ENCODE results near the gene COX7A2L.

The COX7A2L gene

GRCh38 chr2:42317945-42318344 lies 43.1 kb downstream of the COX7A2L start:
- DNase-seq (ENCODE audit: extremely low spot score) = no peak
- TF ChIP-seq BHLHE40 (IDR thresholded peaks at IDR 0.05; ENCODE audit: borderline replicate concordance) (no peak), ZNF384 (IDR thresholded peaks at IDR 0.05) (no peak), SP1 (IDR thresholded peaks at IDR 0.05) (no peak), FOXM1 (IDR thresholded peaks at IDR 0.05; ENCODE audit: borderline replicate concordance) (no peak), HDGF (IDR thresholded peaks at IDR 0.05; ENCODE audit: borderline replicate concordance) (no peak), FOXA1 (IDR thresholded peaks at IDR 0.05) (no peak), NFRKB (IDR thresholded peaks at IDR 0.05) (no peak), LEF1 (IDR thresholded peaks at IDR 0.05; ENCODE audit: borderline replicate concordance) (no peak), TARDBP (IDR thresholded peaks at IDR 0.05) (no peak), L3MBTL2 (conservative IDR thresholded peaks at IDR 0.05) (no peak), ELF4 (IDR thresholded peaks at IDR 0.05) (no peak), SUZ12 (IDR thresholded peaks at IDR 0.05) (no peak)
- ChIA-PET CTCF (no interaction called here), POLR2A (no interaction called here)

DNA sequence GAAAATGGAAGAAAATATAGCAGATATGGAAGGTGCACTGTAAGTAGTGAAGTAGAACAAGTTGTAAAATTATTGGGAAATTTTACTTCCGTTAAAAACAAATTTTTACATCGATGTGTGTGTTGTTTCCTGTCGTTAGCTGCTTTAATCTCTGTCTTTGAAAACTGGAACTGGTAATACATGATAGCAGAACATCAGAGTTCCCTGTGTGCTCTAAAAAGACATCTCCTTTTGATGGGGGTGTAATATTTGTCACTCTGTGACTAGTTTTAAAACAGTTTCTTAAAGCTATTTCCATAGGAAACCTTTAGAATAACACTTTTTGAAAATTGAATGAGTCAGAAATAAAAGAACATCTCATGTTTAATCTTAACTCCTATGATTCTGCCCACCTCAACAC lies 43.5 kb downstream of the COX7A2L start:
- CTCF ChIA-PET = no interaction called here
- no peak for TF ChIP-seq ELF4 (IDR thresholded peaks at IDR 0.05)
- TF ChIP-seq HDGF (IDR thresholded peaks at IDR 0.05; ENCODE audit: borderline replicate concordance) = no peak
- TF ChIP-seq SP1 (IDR thresholded peaks at IDR 0.05) = no peak
- no peak for TF ChIP-seq NFRKB (IDR thresholded peaks at IDR 0.05)
- no peak for TF ChIP-seq ARNT (IDR thresholded peaks at IDR 0.05)
- TF ChIP-seq FOXM1 (IDR thresholded peaks at IDR 0.05; ENCODE audit: borderline replicate concordance) = no peak
- no peak for TF ChIP-seq CTBP1 (IDR thresholded peaks at IDR 0.05; ENCODE audit: borderline replicate concordance)
- TF ChIP-seq SUZ12 (IDR thresholded peaks at IDR 0.05) = no peak
- TF ChIP-seq ZNF384 (IDR thresholded peaks at IDR 0.05) = no peak
- TF ChIP-seq LEF1 (IDR thresholded peaks at IDR 0.05; ENCODE audit: borderline replicate concordance) = no peak
- TF ChIP-seq L3MBTL2 (conservative IDR thresholded peaks at IDR 0.05) = no peak
- no peak for TF ChIP-seq TARDBP (IDR thresholded peaks at IDR 0.05)
- TF ChIP-seq FOXK2 (IDR thresholded peaks at IDR 0.05) = no peak
- no peak for TF ChIP-seq BHLHE40 (IDR thresholded peaks at IDR 0.05; ENCODE audit: borderline replicate concordance)
- TF ChIP-seq FOXA1 (IDR thresholded peaks at IDR 0.05) = no peak
- TF ChIP-seq PKNOX1 (IDR thresholded peaks at IDR 0.05) = no peak
- POLR2A ChIA-PET = no interaction called here
- DNase-seq (ENCODE audit: extremely low spot score) = no peak

DNA sequence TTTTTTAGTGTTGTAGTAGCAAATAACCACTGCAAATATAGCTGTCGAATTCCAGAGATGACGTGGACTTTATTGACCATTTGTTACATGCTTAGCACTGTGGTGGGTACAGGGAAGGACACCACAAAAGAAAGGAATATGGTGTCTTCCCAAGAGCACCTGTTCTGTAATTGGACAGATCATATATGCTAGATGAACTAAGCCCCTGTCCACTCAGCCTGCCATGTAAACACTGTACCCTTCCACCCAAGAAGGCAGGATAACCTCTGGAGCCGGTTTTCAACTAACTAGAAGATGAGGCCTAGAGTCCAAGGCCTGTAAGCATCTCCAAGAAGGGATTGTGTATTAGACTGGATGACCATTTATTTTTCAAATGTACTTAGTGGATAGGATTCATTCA lies 44.1 kb downstream of the COX7A2L start:
- no peak for DNase-seq (ENCODE audit: extremely low spot score)
- POLR2A ChIA-PET = no interaction called here
- TF ChIP-seq PKNOX1 (IDR thresholded peaks at IDR 0.05) (no peak), ZNF384 (IDR thresholded peaks at IDR 0.05) (no peak), BHLHE40 (IDR thresholded peaks at IDR 0.05; ENCODE audit: borderline replicate concordance) (no peak), FOXK2 (IDR thresholded peaks at IDR 0.05) (no peak), HDGF (IDR thresholded peaks at IDR 0.05; ENCODE audit: borderline replicate concordance) (no peak), LEF1 (IDR thresholded peaks at IDR 0.05; ENCODE audit: borderline replicate concordance) (no peak), ELF4 (IDR thresholded peaks at IDR 0.05) (no peak), CTBP1 (IDR thresholded peaks at IDR 0.05; ENCODE audit: borderline replicate concordance) (no peak), TARDBP (IDR thresholded peaks at IDR 0.05) (no peak), SUZ12 (IDR thresholded peaks at IDR 0.05) (no peak), L3MBTL2 (conservative IDR thresholded peaks at IDR 0.05) (no peak), FOXA1 (IDR thresholded peaks at IDR 0.05) (no peak), FOXM1 (IDR thresholded peaks at IDR 0.05; ENCODE audit: borderline replicate concordance) (no peak), ARNT (IDR thresholded peaks at IDR 0.05) (no peak)
- CTCF ChIA-PET = no interaction called here

DNA sequence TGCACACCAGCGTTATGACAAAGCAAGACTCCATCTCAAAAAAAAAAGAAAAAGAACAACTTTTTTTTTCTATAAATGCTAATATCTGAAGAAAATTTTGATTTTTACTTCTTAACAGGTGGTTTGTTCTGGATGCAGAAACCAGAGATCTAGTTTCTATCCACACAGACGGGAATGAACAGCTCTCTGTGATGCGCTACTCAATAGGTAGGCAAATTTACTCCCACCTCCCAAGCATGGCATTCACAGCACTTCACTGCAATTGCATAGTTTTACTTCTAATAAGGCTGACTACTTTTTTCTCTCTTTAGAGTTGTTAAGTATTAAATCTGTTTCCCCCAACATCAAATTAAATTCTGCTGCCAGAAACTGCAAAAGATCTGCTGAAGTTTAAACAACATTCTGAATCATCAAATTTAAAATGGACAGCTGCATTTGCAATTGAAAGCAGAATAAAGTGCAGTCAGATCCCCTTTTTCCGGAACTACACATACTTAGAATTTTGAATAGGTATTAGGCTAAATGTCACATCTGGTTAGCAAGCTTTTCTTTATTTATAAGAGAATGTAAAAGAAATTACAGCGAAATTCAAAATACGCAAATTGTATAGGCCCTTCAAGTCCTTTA lies 45.1 kb downstream of the COX7A2L start:
- no peak for DNase-seq (ENCODE audit: extremely low spot score)
- ChIA-PET POLR2A (no interaction called here), CTCF (no interaction called here)
- TF ChIP-seq CTBP1 (IDR thresholded peaks at IDR 0.05; ENCODE audit: borderline replicate concordance) (no peak), PKNOX1 (IDR thresholded peaks at IDR 0.05) (no peak), ARNT (IDR thresholded peaks at IDR 0.05) (no peak), BHLHE40 (IDR thresholded peaks at IDR 0.05; ENCODE audit: borderline replicate concordance) (no peak), HDGF (IDR thresholded peaks at IDR 0.05; ENCODE audit: borderline replicate concordance) (no peak), TARDBP (IDR thresholded peaks at IDR 0.05) (no peak), ELF4 (IDR thresholded peaks at IDR 0.05) (no peak), NFRKB (IDR thresholded peaks at IDR 0.05) (no peak), FOXA1 (IDR thresholded peaks at IDR 0.05) (no peak), L3MBTL2 (conservative IDR thresholded peaks at IDR 0.05) (no peak), LEF1 (IDR thresholded peaks at IDR 0.05; ENCODE audit: borderline replicate concordance) (no peak)

- ChIA-PET POLR2A (no interaction called here), CTCF (no interaction called here)
- no peak for DNase-seq (ENCODE audit: extremely low spot score)
- no peak for TF ChIP-seq SP1 (IDR thresholded peaks at IDR 0.05)
- no peak for TF ChIP-seq CTBP1 (IDR thresholded peaks at IDR 0.05; ENCODE audit: borderline replicate concordance)
- no peak for TF ChIP-seq NFRKB (IDR thresholded peaks at IDR 0.05)
- no peak for TF ChIP-seq ZNF384 (IDR thresholded peaks at IDR 0.05)
- no peak for TF ChIP-seq ARNT (IDR thresholded peaks at IDR 0.05)
- no peak for TF ChIP-seq FOXK2 (IDR thresholded peaks at IDR 0.05)
- no peak for TF ChIP-seq PKNOX1 (IDR thresholded peaks at IDR 0.05)
- TF ChIP-seq BHLHE40 (IDR thresholded peaks at IDR 0.05; ENCODE audit: borderline replicate concordance) = no peak
- no peak for TF ChIP-seq LEF1 (IDR thresholded peaks at IDR 0.05; ENCODE audit: borderline replicate concordance)
- TF ChIP-seq FOXM1 (IDR thresholded peaks at IDR 0.05; ENCODE audit: borderline replicate concordance) = no peak
- TF ChIP-seq ELF4 (IDR thresholded peaks at IDR 0.05) = no peak
- TF ChIP-seq FOXA1 (IDR thresholded peaks at IDR 0.05) = no peak
- no peak for TF ChIP-seq HDGF (IDR thresholded peaks at IDR 0.05; ENCODE audit: borderline replicate concordance)
- no peak for TF ChIP-seq L3MBTL2 (conservative IDR thresholded peaks at IDR 0.05)
- TF ChIP-seq SUZ12 (IDR thresholded peaks at IDR 0.05) = no peak
- no peak for TF ChIP-seq TARDBP (IDR thresholded peaks at IDR 0.05)
Measured at GRCh38 chr2:42314892-42315468, 46.0 kb downstream of the COX7A2L start.
